A549 (cell line): ENCODE data around the gene GSG1L. TPM values are rescaled to one million over a fixed set of nuclear protein-coding genes. Genes with fewer than 3 reads are reported as not detected.
A peak's percentile ranks its signal among the peaks of the same experiment; 100 is the strongest.

Experiments
- ATAC-seq, 2 experiments: fragments of 200-7000 bp in 1 of 2; fragments of >200 bp in 1 of 2; cut with Nextera tagmentation in 1 of 2; cut with Tn5 transposase in 1 of 2; 3 replicates each; pipeline versions ENCODE4 v1.8.0 to v1.9.1; 2018 to 2020; ENCODE audit warnings: mild to moderate bottlenecking in 1 of 2, moderate library complexity in 1 of 2
- CTCF ChIA-PET: fragments of 300-600 bp; sonication (Branson Sonifier 250); formaldehyde crosslinking; extraction: SDS; loops from one replicate; lab custom pipeline; 2021; ENCODE audit warnings: antibody characterized with exemption, inconsistent platforms; lab: Yijun Ruan, JAX
- POLR2A ChIA-PET: fragments of 350-600 bp; formaldehyde crosslinking; extraction: SDS; loops from one replicate; lab custom pipeline; 2021; ENCODE audit warnings: antibody characterized with exemption, inconsistent platforms; lab: Yijun Ruan, JAX
- DNase-seq, 2 experiments: peaks; one replicate each; pipeline versions ENCODE4 v3.0.0 to v3.0.0-alpha.2; 2011 to 2016; ENCODE audit warnings: low read depth in 1 of 2, low spot score in 1 of 2
- FAIRE-seq: peaks from 2 replicates; lab custom pipeline; 2011; peaks lifted over from hg19 to GRCh38; lab: Jason Lieb, UNC
- H3K27ac ChIP-seq, 2 experiments: fragments of >200 bp; sonication (Bioruptor Twin); formaldehyde crosslinking; 3 replicates each; pipeline ENCODE4 v1.5.1; 2016 to 2017
- H3K4me1 ChIP-seq: fragments of >200 bp; sonication (Bioruptor Twin); formaldehyde crosslinking; 3 replicates; pipeline ENCODE4 v1.6.1; 2016
- H3K4me2 ChIP-seq: fragments of >200 bp; sonication (Bioruptor Twin); formaldehyde crosslinking; 3 replicates; pipeline ENCODE4 v1.6.1; 2016
- H3K4me3 ChIP-seq: fragments of >200 bp; sonication (Bioruptor Twin); formaldehyde crosslinking; 3 replicates; pipeline ENCODE4 v1.5.1; 2016
- H3K9me3 ChIP-seq: fragments of >200 bp; sonication (Bioruptor Twin); formaldehyde crosslinking; 3 replicates; pipeline ENCODE4 v1.6.1; 2016
- CBX2 ChIP-seq: fragments of 200-600 bp; sonication (generic); IDR thresholded peaks from 2 replicates; pipeline ENCODE4 v1.6.1; 2016; ENCODE audit warnings: low read depth, mild to moderate bottlenecking, borderline replicate concordance
- CHD2 ChIP-seq: fragments of 150-350 bp; IDR thresholded peaks from 2 replicates; pipeline ENCODE4 v1.6.1; 2014; ENCODE audit warnings: low read length; ENCODE audit not compliant: partially characterized antibody
- ESRRA ChIP-seq: fragments of 150-350 bp; IDR thresholded peaks from 2 replicates; pipeline ENCODE4 v1.6.1; 2014; ENCODE audit warnings: mild to moderate bottlenecking, low read length, borderline replicate concordance
- FOSL2 ChIP-seq, 2 experiments: fragments of 450-650 bp in 1 of 2; fragments of >200 bp in 1 of 2; sonication (Bioruptor Twin) in 1 of 2; formaldehyde crosslinking; IDR thresholded peaks; 2 replicates each; pipeline versions ENCODE4 v1.5.0 to v1.6.1; 2016 to 2020; ENCODE audit warnings: mild to moderate bottlenecking in 1 of 2, moderate library complexity in 1 of 2
- GATA3 ChIP-seq: IDR thresholded peaks from 2 replicates; pipeline ENCODE4 v1.6.1; 2012; ENCODE audit warnings: borderline replicate concordance
- HEYL ChIP-seq: fragments of 250-450 bp; sonication (Bioruptor Pico); IDR thresholded peaks from 2 replicates; pipeline ENCODE4 v1.8.0; 2021; ENCODE audit warnings: mild to moderate bottlenecking, moderate library complexity
- JUNB ChIP-seq: fragments of >200 bp; sonication (Bioruptor Twin); formaldehyde crosslinking; IDR thresholded peaks from 2 replicates; pipeline ENCODE4 v1.6.1; 2016
- KDM1A ChIP-seq: fragments of 200-600 bp; sonication (generic); IDR thresholded peaks from 2 replicates; pipeline ENCODE4 v1.6.1; 2016; ENCODE audit warnings: low read depth, mild to moderate bottlenecking
- POLR2A ChIP-seq: IDR thresholded peaks from 2 replicates; pipeline ENCODE4 v1.6.1; 2012; ENCODE audit warnings: mild to moderate bottlenecking, low read length
- POLR2AphosphoS2 ChIP-seq: conservative IDR thresholded peaks from 2 replicates; pipeline ENCODE4 v1.6.1; 2012; ENCODE audit warnings: low read length, improper control_type of control experiment, inconsistent platforms
- ZC3H11A ChIP-seq: fragments of 450-650 bp; IDR thresholded peaks from 2 replicates; pipeline ENCODE4 v1.6.1; 2014; ENCODE audit warnings: antibody characterized with exemption, mild to moderate bottlenecking
- ZFP36 ChIP-seq: fragments of 450-650 bp; IDR thresholded peaks from 2 replicates; pipeline ENCODE4 v1.6.1; 2014; ENCODE audit warnings: borderline replicate concordance; ENCODE audit not compliant: partially characterized antibody
- ZNF302 ChIP-seq: fragments of 250-450 bp; sonication (Bioruptor Pico); IDR thresholded peaks from 2 replicates; pipeline ENCODE4 v1.9.0; 2021; ENCODE audit warnings: inconsistent platforms, mild to moderate bottlenecking, moderate library complexity
- WGBS: methylation state at CpG from one replicate; pipeline ENCODE4 v1.1.6; 2017; ENCODE audit errors: missing lambda C conversion rate; 5-methylcytosine and 5-hydroxymethylcytosine counted together
- polyA plus RNA-seq, 4 experiments: library from polyadenylated mRNA; depleted of rRNA in 3 of 4; stranded (reverse); fragments of >200 nt; fragmentation: RNase III in 1 of 4; extraction: RNeasy Plus Mini Kit Qiagen cat#74134 plus additional on column Dnase treatment in 1 of 4; gene quantifications; 2 replicates in 3 of 4; 3 replicates in 1 of 4; pipeline ENCODE4 v1.2.3, GENCODE V29; 2011 to 2017
- TF ChIP-seq, protein P1 (sequence below): fragments of 250-450 bp; sonication (Bioruptor Pico); IDR thresholded peaks from 2 replicates; pipeline ENCODE4 v1.5.0; 2021; ENCODE audit warnings: mild to moderate bottlenecking, moderate library complexity, borderline replicate concordance
- TF ChIP-seq, protein P2 (sequence below): fragments of 150-350 bp; IDR thresholded peaks from 2 replicates; pipeline ENCODE4 v1.6.1; 2014; ENCODE audit warnings: low read depth, mild to moderate bottlenecking, low read length
- TF ChIP-seq, protein P3 (sequence below): fragments of >200 bp; sonication (Bioruptor Twin); formaldehyde crosslinking; IDR thresholded peaks from 3 replicates; pipeline ENCODE4 v1.5.1; 2016
- TF ChIP-seq, protein P4 (sequence below): fragments of 250-450 bp; sonication (Bioruptor Pico); IDR thresholded peaks from 2 replicates; pipeline ENCODE4 v1.5.0; 2020; ENCODE audit warnings: low read depth, mild to moderate bottlenecking, moderate library complexity

Gene GSG1L
- polyA plus RNA-seq, 2 of the 4 experiments (the other 2 are of a cell fraction), result not detected

DNA sequence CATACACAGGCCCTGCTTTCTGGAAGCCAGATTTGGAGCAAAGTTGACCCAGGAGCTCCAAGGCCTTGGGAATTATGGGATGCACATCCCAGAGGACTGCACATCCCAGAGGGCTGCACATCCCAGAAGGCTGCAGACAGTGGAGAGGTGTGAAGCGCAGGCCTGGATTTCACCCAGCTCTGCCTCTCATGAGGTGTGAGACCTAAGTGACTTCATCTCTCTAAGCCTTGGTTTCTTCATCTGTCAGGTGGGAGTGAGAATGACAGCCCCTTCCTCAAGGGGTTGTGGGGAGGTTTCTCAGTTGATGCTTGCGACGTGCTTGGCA, 102.3 kb downstream of the GSG1L start:
- Histone ChIP-seq H3K27ac (no peak overlapping the region), H3K4me3 (no peak overlapping the region), H3K4me2 (no peak overlapping the region), H3K4me1 (no peaks in the 10 kb centered on the region), H3K9me3 (peaks cover 14% of the 10 kb centered on the region; the same call in 2 of the 3 replicates)
- ChIA-PET CTCF (interaction anchor here (1.1 to 2.5 kb wide), 2 partner anchors 11 to 109 kb away, joined by 3 to 6 read pairs; no protein-coding TSS in a partner anchor), POLR2A (no interaction called here)
- DNase-seq (no peak), ATAC-seq (0 out of 6 replicates have a peak, but pooled peaks of 1 of the 2 experiments have one; percentile 12), FAIRE-seq (no peak)
- 56% methylated on average over 3 of the region's 3 CpGs for WGBS
- TF ChIP-seq, protein P1, sequence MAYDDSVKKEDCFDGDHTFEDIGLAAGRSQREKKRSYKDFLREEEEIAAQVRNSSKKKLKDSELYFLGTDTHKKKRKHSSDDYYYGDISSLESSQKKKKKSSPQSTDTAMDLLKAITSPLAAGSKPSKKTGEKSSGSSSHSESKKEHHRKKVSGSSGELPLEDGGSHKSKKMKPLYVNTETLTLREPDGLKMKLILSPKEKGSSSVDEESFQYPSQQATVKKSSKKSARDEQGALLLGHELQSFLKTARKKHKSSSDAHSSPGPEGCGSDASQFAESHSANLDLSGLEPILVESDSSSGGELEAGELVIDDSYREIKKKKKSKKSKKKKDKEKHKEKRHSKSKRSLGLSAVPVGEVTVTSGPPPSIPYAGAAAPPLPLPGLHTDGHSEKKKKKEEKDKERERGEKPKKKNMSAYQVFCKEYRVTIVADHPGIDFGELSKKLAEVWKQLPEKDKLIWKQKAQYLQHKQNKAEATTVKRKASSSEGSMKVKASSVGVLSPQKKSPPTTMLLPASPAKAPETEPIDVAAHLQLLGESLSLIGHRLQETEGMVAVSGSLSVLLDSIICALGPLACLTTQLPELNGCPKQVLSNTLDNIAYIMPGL (CRISPR knock-in tag), result no peak
- TF ChIP-seq, protein P2, sequence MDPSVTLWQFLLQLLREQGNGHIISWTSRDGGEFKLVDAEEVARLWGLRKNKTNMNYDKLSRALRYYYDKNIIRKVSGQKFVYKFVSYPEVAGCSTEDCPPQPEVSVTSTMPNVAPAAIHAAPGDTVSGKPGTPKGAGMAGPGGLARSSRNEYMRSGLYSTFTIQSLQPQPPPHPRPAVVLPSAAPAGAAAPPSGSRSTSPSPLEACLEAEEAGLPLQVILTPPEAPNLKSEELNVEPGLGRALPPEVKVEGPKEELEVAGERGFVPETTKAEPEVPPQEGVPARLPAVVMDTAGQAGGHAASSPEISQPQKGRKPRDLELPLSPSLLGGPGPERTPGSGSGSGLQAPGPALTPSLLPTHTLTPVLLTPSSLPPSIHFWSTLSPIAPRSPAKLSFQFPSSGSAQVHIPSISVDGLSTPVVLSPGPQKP, result no peak
- TF ChIP-seq GATA3 (no peak), KDM1A (no peak), ESRRA (no peak), CHD2 (no peak), ZC3H11A (no peak), JUNB (no peak), ZFP36 (no peak), POLR2A (no peak), ZNF302 (CRISPR knock-in tag) (no peak)
- TF ChIP-seq, protein P3, sequence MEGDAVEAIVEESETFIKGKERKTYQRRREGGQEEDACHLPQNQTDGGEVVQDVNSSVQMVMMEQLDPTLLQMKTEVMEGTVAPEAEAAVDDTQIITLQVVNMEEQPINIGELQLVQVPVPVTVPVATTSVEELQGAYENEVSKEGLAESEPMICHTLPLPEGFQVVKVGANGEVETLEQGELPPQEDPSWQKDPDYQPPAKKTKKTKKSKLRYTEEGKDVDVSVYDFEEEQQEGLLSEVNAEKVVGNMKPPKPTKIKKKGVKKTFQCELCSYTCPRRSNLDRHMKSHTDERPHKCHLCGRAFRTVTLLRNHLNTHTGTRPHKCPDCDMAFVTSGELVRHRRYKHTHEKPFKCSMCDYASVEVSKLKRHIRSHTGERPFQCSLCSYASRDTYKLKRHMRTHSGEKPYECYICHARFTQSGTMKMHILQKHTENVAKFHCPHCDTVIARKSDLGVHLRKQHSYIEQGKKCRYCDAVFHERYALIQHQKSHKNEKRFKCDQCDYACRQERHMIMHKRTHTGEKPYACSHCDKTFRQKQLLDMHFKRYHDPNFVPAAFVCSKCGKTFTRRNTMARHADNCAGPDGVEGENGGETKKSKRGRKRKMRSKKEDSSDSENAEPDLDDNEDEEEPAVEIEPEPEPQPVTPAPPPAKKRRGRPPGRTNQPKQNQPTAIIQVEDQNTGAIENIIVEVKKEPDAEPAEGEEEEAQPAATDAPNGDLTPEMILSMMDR, result no peak

DNA sequence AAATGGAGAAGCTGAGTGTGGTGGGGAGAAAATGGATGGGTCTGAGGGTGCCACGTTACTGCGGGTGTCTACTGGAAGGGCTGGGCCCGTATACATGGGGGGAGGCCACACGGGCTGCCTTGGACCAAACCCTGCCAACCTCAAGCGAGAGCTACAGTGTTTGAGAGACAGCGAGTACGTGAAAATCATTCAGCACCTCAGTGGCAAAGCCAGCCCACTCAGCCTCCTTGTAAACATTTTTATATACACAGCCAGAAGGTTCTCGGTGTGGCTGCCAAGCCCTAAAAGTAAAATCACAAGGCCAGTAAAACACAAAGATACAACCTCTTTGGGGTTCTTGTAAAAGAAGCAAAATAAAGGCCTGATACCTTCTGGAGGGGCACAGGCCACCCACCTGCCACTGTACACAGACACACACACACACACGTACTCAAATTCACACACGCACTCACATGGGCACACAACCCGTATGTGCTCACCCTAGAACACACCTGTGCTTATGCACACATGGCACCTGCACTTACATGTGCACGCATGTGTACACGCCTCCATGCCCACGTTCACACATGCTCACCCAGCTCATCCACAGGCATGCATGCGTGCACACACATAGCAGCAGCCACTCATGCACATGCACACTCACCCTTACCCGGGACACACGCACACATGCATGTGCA, 102.8 kb downstream of the GSG1L start:
- no peaks in the 10 kb centered on the region for H3K4me1 ChIP-seq
- no peak overlapping the region for H3K4me3 ChIP-seq
- DNase-seq, result no peak
- H3K4me2 ChIP-seq, result no peak overlapping the region
- ATAC-seq, result peak in 1 of 2 experiments; percentile 39; a peak in 1 of 6 replicates
- no peak overlapping the region for H3K27ac ChIP-seq
- ChIA-PET CTCF (interaction anchor here (0.8 to 2.5 kb wide), 2 partner anchors 12 to 110 kb away, joined by 3 to 6 read pairs; no protein-coding TSS in a partner anchor), POLR2A (no interaction called here)
- H3K9me3 ChIP-seq, result peaks cover 18% of the 10 kb centered on the region; the same call in 2 of the 3 replicates
- WGBS, result 57% methylated on average over 17 of the region's 17 CpGs
- TF ChIP-seq CBX2 (no peak), ZC3H11A (no peak), HEYL (no peak), POLR2AphosphoS2 (no peak), FOSL2 (IDR thresholded peaks at IDR 0.05) (no peak), FOSL2 (CRISPR knock-in tag; IDR thresholded peaks at IDR 0.05) (no peak)
- TF ChIP-seq, protein P4, sequence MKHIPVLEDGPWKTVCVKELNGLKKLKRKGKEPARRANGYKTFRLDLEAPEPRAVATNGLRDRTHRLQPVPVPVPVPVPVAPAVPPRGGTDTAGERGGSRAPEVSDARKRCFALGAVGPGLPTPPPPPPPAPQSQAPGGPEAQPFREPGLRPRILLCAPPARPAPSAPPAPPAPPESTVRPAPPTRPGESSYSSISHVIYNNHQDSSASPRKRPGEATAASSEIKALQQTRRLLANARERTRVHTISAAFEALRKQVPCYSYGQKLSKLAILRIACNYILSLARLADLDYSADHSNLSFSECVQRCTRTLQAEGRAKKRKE (CRISPR knock-in tag), result no peak
- FAIRE-seq, result no peak
